NCI-H345 treated with DMSO at 0.1 percent for 48 hours (cell line): ENCODE data around the gene PARD6B.
"Not testable (repeated sequence)": the region's sequence is repeated elsewhere in the genome, so short reads cannot be mapped to it uniquely, and the experiment has no call there.

Experiments used
- DNase-seq: peaks from one replicate; lab custom pipeline; 2025; ENCODE audit not compliant: unreplicated experiment; lab: John Stamatoyannopoulos, UW

PARD6B gene

GRCh38 chr20:50745634-50746137, 14.3 kb downstream of the PARD6B start:
- no peak for DNase-seq

- DNase-seq = no peak
Observed at GRCh38 chr20:50746138-50746940, 15.0 kb downstream of the PARD6B start.

GRCh38 chr20:50747275-50747674, 15.9 kb downstream of the PARD6B start:
- DNase-seq = no peak

GRCh38 chr20:50750145-50750671, 18.8 kb downstream of the PARD6B start:
- no peak for DNase-seq

DNA sequence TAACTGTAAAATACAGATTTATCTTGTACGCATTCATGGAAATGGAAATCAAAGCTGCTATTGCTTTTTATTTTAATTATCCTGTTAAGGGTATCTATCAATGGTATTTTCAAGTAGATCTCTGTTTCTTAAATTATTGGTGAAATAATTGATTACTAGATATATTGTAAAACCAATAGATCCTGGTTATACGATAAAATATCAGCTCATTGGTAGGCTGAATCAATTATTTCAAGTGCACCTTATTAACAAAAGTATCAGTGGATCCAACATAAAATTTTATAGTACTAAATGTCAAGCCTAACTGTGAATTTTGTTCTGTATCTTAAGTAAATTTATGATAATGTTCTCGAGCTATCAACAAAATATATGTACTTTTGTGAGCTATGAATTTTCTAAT, 21.8 kb downstream of the PARD6B start:
- no peak for DNase-seq

DNA sequence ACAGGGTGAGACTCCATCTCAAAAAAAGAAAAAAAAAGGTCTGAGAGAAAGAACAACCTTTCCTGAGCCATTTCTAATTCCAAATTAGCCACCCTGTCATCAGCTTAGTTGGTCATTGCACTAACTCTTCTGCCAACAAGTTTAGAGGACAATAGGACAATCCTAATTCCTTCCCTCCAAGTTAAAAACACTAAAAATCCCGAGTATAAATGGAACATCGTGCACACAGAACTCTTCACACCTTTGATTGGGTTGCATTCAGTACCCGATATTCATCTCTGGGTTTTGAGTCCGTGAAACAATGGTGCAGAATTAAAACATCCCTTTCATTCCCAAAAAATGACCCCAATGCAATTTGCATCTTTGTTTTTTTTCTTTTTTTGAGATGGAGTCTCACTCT, 23.0 kb downstream of the PARD6B start:
- DNase-seq = no peak

DNA sequence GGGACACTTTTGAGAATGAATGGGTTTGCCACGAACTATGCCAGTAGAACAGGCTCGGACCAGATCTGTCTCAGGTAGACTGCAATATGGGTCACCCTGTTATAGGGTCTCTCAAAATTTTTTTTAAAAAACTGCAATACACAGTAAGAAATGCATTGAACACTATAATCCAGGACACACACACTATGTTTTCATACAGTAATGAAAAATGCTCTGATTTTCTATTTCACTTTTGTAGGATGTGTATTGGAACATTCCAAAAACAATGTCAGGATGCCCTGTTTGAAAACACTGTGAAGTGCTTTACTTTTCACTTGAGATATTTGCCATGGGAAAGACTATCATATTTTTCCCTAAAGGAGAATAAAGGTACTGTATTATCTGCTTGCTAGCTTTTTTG, 25.1 kb downstream of the PARD6B start:
- DNase-seq = no peak

GRCh38 chr20:50758469-50758868, 27.1 kb downstream of the PARD6B start:
- no peak for DNase-seq

GRCh38 chr20:50758992-50759391, 27.6 kb downstream of the PARD6B start:
- no peak for DNase-seq

DNA sequence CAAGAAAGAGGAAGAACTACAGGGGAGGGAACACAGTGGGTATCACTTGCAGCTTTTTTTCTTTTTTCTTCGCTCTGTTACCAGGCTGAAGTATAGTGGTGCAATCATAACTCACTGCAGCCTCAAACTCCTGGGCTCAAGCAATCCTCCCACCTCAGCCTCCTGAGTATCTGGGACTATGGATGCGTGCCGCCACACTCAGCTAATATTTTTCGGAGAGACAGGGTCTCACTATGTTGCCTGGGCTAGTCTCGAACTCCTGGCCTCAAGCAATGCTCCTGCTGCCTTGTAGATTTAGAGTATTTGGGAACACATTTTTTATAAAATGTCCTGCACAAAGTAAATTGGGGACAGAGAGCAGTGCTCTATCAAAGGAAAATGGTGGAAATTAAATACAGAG, 28.3 kb downstream of the PARD6B start:
- no peak for DNase-seq

DNA sequence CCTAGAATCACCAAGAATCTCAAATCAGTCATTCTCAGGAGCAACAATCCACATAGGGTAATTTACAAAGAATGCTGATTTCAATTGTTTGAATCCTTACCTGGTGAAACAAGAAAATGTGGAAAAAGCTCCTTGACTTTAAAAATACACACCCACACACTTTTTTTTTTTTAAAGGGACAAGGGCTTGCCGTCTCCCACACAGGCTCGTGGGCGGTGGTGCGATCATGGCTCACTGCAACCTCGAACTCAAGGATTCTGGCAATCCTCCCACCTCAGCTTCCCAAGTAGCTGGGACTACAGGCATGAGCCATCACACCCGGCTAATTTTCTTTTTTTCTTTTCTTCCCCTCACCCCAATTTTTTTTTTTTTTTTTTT, 30.7 kb downstream of the PARD6B start:
- DNase-seq = no peak

DNA sequence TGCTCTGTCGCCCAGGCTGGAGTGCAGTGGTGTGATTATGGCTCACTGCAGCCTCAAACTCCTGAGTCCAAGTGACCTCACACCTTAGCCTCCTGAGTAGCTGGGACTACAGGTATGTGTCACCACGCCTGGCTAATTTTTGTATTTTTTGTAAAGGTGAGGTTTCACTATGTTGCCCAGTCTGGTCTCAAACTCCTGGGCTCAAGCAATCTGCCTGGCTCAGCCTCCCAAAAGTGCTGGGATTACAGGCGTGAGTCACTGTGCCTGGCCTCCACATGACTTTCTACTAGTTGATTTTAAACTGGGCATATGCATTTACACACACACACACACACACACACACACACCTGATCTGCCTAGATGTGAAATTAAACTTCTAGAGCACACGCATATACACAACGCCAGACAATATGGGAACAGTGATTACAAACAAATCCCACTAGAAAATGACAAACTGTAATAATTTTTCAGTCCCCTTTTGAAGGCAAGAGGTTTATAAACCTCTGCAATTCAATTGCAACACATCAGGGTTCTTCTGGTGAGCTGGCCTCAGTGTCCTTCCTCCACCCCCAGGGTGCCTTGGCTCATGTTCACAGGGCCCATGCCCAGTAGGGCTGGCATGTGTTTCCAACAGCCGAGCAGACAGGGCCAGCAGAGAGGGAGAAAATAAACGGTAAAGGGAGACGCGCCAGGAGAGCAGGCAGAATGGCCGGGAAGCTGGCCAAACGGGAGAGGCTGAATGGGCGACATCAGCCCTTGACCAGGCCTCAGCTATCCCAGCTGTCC, 31.2 kb downstream of the PARD6B start:
- no peak for DNase-seq

- not testable (repeated sequence) for DNase-seq
Observed at GRCh38 chr20:50763550-50764458, 32.4 kb downstream of the PARD6B start.

GRCh38 chr20:50765251-50765650, 33.9 kb downstream of the PARD6B start:
- not testable (repeated sequence) for DNase-seq

DNA sequence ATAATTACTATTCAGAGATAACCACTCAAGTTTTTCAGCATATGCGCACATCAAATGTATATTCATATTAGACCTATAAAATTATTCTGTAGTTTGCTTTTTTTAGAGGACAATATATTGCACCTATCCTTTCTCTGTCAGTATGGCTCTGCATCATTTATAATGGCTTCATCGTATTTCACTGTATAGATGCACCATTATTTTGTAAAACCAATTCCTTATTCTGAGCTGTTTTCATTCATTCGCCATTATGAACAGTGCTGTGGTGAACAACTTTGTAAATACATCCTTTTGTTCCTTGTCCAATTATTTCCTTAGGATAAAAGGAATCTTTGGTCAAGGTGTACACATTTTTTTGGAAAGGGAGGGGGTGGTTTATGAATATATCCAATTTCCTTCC, 34.3 kb downstream of the PARD6B start:
- DNase-seq = no peak

DNA sequence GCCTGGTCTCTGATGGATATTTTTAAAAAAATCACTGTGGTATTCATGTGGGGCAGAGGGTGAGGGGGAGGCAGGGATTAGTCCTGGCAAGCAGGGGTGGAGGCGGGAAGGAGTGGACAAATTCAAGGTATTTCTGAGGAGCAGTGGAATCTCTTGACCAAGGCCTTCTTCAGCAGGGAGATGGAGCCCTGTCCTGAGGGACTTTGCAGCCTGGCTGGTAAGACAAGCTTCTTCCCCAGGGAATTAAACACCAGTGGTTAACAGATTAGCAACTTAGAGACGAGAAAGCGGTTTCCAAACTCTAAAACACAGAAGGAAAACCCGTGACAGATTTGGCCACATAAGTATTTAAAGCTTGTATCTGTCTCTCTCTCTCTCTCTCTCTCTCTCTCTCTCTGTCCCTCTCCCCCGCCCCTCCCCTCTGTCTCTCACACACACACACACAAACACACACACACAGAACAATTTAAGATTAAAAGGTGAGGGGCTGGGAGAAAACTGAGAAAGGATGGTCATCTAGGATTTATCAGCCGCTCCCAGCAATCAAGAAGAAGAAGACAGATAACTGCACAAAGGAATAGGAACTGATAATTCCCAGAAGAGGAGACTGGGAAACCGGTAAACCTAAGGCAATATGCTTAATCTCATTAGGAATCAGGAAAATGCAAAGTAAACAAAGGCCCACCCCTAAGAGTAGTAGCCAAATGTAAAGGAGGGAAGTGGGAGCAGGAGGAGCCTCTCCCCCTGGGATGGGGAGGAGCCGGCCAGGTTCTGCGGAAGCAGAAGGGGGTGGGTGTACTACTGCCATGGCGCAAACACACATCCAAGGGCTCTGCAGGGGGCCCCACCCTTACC, 35.8 kb downstream of the PARD6B start:
- DNase-seq = not testable (repeated sequence)

GRCh38 chr20:50768991-50769390, 37.6 kb downstream of the PARD6B start:
- DNase-seq = not testable (repeated sequence)

GRCh38 chr20:50769551-50770085, 38.2 kb downstream of the PARD6B start:
- not testable (repeated sequence) for DNase-seq

- DNase-seq = not testable (repeated sequence)
Observed at GRCh38 chr20:50771419-50772080, 40.2 kb downstream of the PARD6B start.
